IMR-90 (cell line): ENCODE results near the gene COL23A1. TPM values are rescaled to one million over a fixed set of nuclear protein-coding genes. Genes with fewer than 3 reads are reported as not detected.

ENCODE experiments used
- ATAC-seq: fragments of 200-7000 bp; cut with Tn5 transposase; 2 replicates; pipeline ENCODE4 v1.9.1; 2020; ENCODE audit warnings: low read depth, mild to moderate bottlenecking, moderate library complexity
- BruUV-seq: library from RNA; stranded (reverse); fragments of 400-500 nt; replicated peaks from 2 replicates; lab custom pipeline; 2021; lab: Mats Ljungman, UMichigan
- CTCF ChIA-PET: fragments of 300-600 bp; formaldehyde crosslinking; extraction: SDS; loops from one replicate; lab custom pipeline; 2021; ENCODE audit warnings: antibody characterized with exemption; lab: Yijun Ruan, JAX
- POLR2A ChIA-PET: fragments of 300-600 bp; sonication (Branson Sonifier 250); formaldehyde crosslinking; loops from one replicate; lab custom pipeline; 2022; ENCODE audit warnings: antibody characterized with exemption; ENCODE audit not compliant: unreplicated experiment; lab: Charles Lee
- DNase-seq: peaks from one replicate; pipeline ENCODE4 v3.0.0; 2013
- H2AFZ ChIP-seq: replicated peaks from 2 replicates; pipeline ENCODE3; 2013; ENCODE audit warnings: low read length, mild to moderate bottlenecking; ENCODE audit not compliant: poor library complexity
- H2AK5ac ChIP-seq: 2 replicates; pipeline ENCODE4 v1.6.1; 2013; ENCODE audit warnings: low read depth, low read length, inconsistent platforms
- H2AK9ac ChIP-seq: replicated peaks from 2 replicates; pipeline ENCODE3; 2013; ENCODE audit warnings: mild to moderate bottlenecking, low read depth, low read length, moderate library complexity; ENCODE audit not compliant: poor library complexity
- H2BK120ac ChIP-seq: 2 replicates; pipeline ENCODE4 v1.6.1; 2013; ENCODE audit warnings: low read depth, low read length, inconsistent platforms
- H2BK15ac ChIP-seq: 3 replicates; pipeline ENCODE4 v1.6.1; 2013; ENCODE audit warnings: low read depth, low read length, inconsistent platforms
- H2BK20ac ChIP-seq: 2 replicates; pipeline ENCODE4 v1.6.1; 2013; ENCODE audit warnings: low read depth, mild to moderate bottlenecking, inconsistent platforms, low read length, moderate library complexity
- H2BK5ac ChIP-seq: 2 replicates; pipeline ENCODE4 v1.6.1; 2013; ENCODE audit warnings: mild to moderate bottlenecking, low read depth, low read length, inconsistent platforms; ENCODE audit not compliant: poor library complexity, severe bottlenecking
- H3K14ac ChIP-seq: replicated peaks from 2 replicates; pipeline ENCODE4 v1.6.1; 2013; ENCODE audit warnings: low read depth, low read length, inconsistent platforms
- H3K18ac ChIP-seq: 2 replicates; pipeline ENCODE4 v1.6.1; 2013; ENCODE audit warnings: low read depth, low read length, control low read depth
- H3K23ac ChIP-seq: 2 replicates; pipeline ENCODE4 v1.6.1; 2013; ENCODE audit warnings: low read depth, low read length, inconsistent platforms
- H3K27ac ChIP-seq: 2 replicates; pipeline ENCODE4 v1.5.1; 2013; ENCODE audit warnings: mild to moderate bottlenecking, control low read depth, low read length; ENCODE audit not compliant: insufficient read depth
- H3K27me3 ChIP-seq: 2 replicates; pipeline ENCODE4 v1.6.1; 2013; ENCODE audit warnings: low read length; ENCODE audit not compliant: control insufficient read depth, insufficient read depth
- H3K36me3 ChIP-seq: 2 replicates; pipeline ENCODE4 v1.6.1; 2013; ENCODE audit warnings: low read length, mixed read lengths; ENCODE audit not compliant: control insufficient read depth, insufficient read depth
- H3K4ac ChIP-seq: 2 replicates; pipeline ENCODE4 v1.6.1; 2013; ENCODE audit warnings: low read depth, low read length, inconsistent platforms
- H3K4me1 ChIP-seq: 2 replicates; pipeline ENCODE4 v1.6.1; 2013; ENCODE audit warnings: low read length, mixed read lengths; ENCODE audit not compliant: control insufficient read depth, insufficient read depth
- H3K4me2 ChIP-seq: 2 replicates; pipeline ENCODE4 v1.6.1; 2013; ENCODE audit warnings: low read depth, mild to moderate bottlenecking, control low read depth, low read length, moderate library complexity
- H3K4me3 ChIP-seq: 2 replicates; pipeline ENCODE4 v1.5.1; 2013; ENCODE audit warnings: low read depth, mild to moderate bottlenecking, control low read depth, low read length, moderate library complexity; ENCODE audit not compliant: insufficient read depth
- H3K56ac ChIP-seq: 2 replicates; pipeline ENCODE4 v1.6.1; 2013; ENCODE audit warnings: low read length, inconsistent platforms; ENCODE audit not compliant: insufficient read depth; ENCODE audit errors: extremely low read depth
- H3K79me1 ChIP-seq, 2 experiments: 2 replicates each; pipeline ENCODE4 v1.6.1; 2013; ENCODE audit warnings: low read length in 2 of 2, inconsistent platforms in 1 of 2, low read depth in 1 of 2
- H3K9ac ChIP-seq: 2 replicates; pipeline ENCODE4 v1.6.1; 2013; ENCODE audit warnings: low read depth, low read length, control low read depth
- H3K9me1 ChIP-seq: 2 replicates; pipeline ENCODE4 v1.6.1; 2013; ENCODE audit warnings: low read length, inconsistent platforms; ENCODE audit not compliant: insufficient read depth
- H3K9me3 ChIP-seq: 2 replicates; pipeline ENCODE4 v1.6.1; 2013; ENCODE audit warnings: low read length; ENCODE audit not compliant: control insufficient read depth, insufficient read depth
- H4K20me1 ChIP-seq: 2 replicates; pipeline ENCODE4 v1.6.1; 2013; ENCODE audit warnings: low read length, inconsistent platforms; ENCODE audit not compliant: insufficient read depth
- H4K5ac ChIP-seq: 2 replicates; pipeline ENCODE4 v1.6.1; 2013; ENCODE audit warnings: mild to moderate bottlenecking, low read depth, low read length, control low read depth
- H4K8ac ChIP-seq, 2 experiments: 2 replicates each; pipeline ENCODE4 v1.6.1; 2013; ENCODE audit warnings: low read depth in 2 of 2, low read length in 2 of 2, control low read depth in 1 of 2, inconsistent platforms in 1 of 2
- H4K91ac ChIP-seq: 2 replicates; pipeline ENCODE4 v1.6.1; 2013; ENCODE audit warnings: low read depth, low read length, inconsistent platforms; ENCODE audit not compliant: insufficient read depth
- BHLHE40 ChIP-seq: fragments of 150-350 bp; IDR thresholded peaks from 2 replicates; pipeline ENCODE4 v1.6.1; 2016; ENCODE audit warnings: mild to moderate bottlenecking, low read depth, low read length
- MAZ ChIP-seq: IDR thresholded peaks from 2 replicates; pipeline ENCODE4 v1.6.1; 2012; ENCODE audit warnings: low read depth, mild to moderate bottlenecking, low read length, improper control_type of control experiment, moderate library complexity, borderline replicate concordance
- RFX5 ChIP-seq: IDR thresholded peaks from 2 replicates; pipeline ENCODE4 v1.8.0; 2012; ENCODE audit warnings: low read depth, mild to moderate bottlenecking, low read length, moderate library complexity
- SMC3 ChIP-seq: fragments of 150-350 bp; IDR thresholded peaks from 2 replicates; pipeline ENCODE4 v1.6.1; 2016; ENCODE audit warnings: low read depth, mild to moderate bottlenecking, antibody characterized with exemption, low read length, moderate library complexity
- USF2 ChIP-seq: fragments of 150-350 bp; IDR thresholded peaks from 2 replicates; pipeline ENCODE4 v1.6.1; 2017; ENCODE audit warnings: mild to moderate bottlenecking, antibody characterized with exemption, low read length, low read depth
- WGBS, 2 experiments: methylation state at CpG; one replicate each; pipeline versions ENCODE4 v1.1.5 to v1.1.7; 2013; ENCODE audit warnings: missing lambda C conversion rate in 2 of 2; ENCODE audit not compliant: insufficient read length in 1 of 2; ENCODE audit errors: extremely low coverage in 2 of 2; 5-methylcytosine and 5-hydroxymethylcytosine counted together
- dilution Hi-C: fragments of 300-500 bp; cut with HindIII; formaldehyde crosslinking; loops from one replicate; pipeline ENCODE4 v1.14.3; 2018; ENCODE audit warnings: low sequenced_read_pairs; ENCODE audit not compliant: unreplicated experiment
- in situ Hi-C: fragments of 300-500 bp; cut with MboI; formaldehyde crosslinking; loops from 3 replicates; pipeline ENCODE4 v1.14.3; 2019; ENCODE audit warnings: low sequenced_read_pairs, inconsistent platforms, mixed read lengths
- intact Hi-C: fragments of 100-400 bp; cut with micrococcal nuclease; formaldehyde crosslinking; loops from 2 replicates; pipeline ENCODE4 v1.10.0; 2022
- polyA plus RNA-seq, 3 experiments: library from polyadenylated mRNA; depleted of rRNA; stranded (reverse); fragments of >200 nt; gene quantifications; 2 replicates each; pipeline ENCODE4 v1.2.3, GENCODE V29; 2012; ENCODE audit warnings: low replicate concordance in 1 of 3
- total RNA-seq: library from RNA; depleted of rRNA; stranded (reverse); fragments of >200 nt; gene quantifications from 2 replicates; pipeline ENCODE4 v1.2.3, GENCODE V29; 2012

Gene COL23A1
- total and polyA plus RNA-seq, 2 of the 4 experiments (the other 2 are of a cell fraction), result not detected

GRCh38 chr5:178563621-178564020, 26.6 kb downstream of the COL23A1 start:
- Histone ChIP-seq H2AFZ (no peak overlapping the region), H3K79me1 (no peaks in the 10 kb centered on the region), H3K18ac (no peak overlapping the region), H2AK5ac (no peak overlapping the region), H2AK9ac (no peak overlapping the region), H3K9me1 (no peaks in the 10 kb centered on the region), H4K8ac (no peak overlapping the region), H3K4me1 (no peaks in the 10 kb centered on the region), H3K4me3 (no peak overlapping the region), H3K36me3 (no peaks in the 10 kb centered on the region), H2BK20ac (no peak overlapping the region), H3K23ac (no peak overlapping the region), H3K9me3 (peaks cover 13% of the 10 kb centered on the region; the same call in 1 of the 2 replicates), H4K20me1 (no peaks in the 10 kb centered on the region), H2BK5ac (no peak overlapping the region), H3K4ac (no peak overlapping the region), H4K5ac (no peak overlapping the region), H2BK120ac (no peak overlapping the region), H3K9ac (no peak overlapping the region), H3K27ac (no peak overlapping the region), H2BK15ac (no peak overlapping the region), H3K56ac (no peak overlapping the region), H4K91ac (no peak overlapping the region), H3K4me2 (no peak overlapping the region), H3K14ac (no peak overlapping the region), H3K27me3 (no peaks in the 10 kb centered on the region)
- intact Hi-C loops (no loop called here), in situ Hi-C loops (no loop called here), dilution Hi-C loops (no loop called here)
- no peak for TF ChIP-seq BHLHE40
- no peak for TF ChIP-seq MAZ
- no peak for TF ChIP-seq USF2
- TF ChIP-seq RFX5, result no peak
- TF ChIP-seq SMC3, result no peak
- ATAC-seq (no peak), DNase-seq (no peak)
- CTCF ChIA-PET, result no interaction called here
- POLR2A ChIA-PET, result no interaction called here
- BruUV-seq, result no TSS peak
- 71% methylated on average over 7 of the region's 8 CpGs; no CpG with 5 or more reads in 1 of the 2 experiments for WGBS, 2 experiments
